Measurements from ENCODE around the gene FOSL1. TPM values are rescaled to one million over a fixed set of nuclear protein-coding genes. Genes with fewer than 3 reads are reported as not detected.

The FOSL1 gene
- total and polyA plus RNA-seq, 2 of the 13 experiments (the other 11 are each of a cell fraction or from before 2014, with no cell fraction given): 4.0 to 4.1 TPM

GRCh38 chr11:65864706-65865471 lies 35.3 kb downstream of the FOSL1 start:
- no peak overlapping the region for H3K27ac ChIP-seq (ENCODE audit: extremely low read length, insufficient read depth, low read length)
- ATAC-seq: no peak
- H3K9me3 ChIP-seq (ENCODE audit: low read length): no peaks in the 10 kb centered on the region
- WGBS (ENCODE audit: low lambda C conversion rate): 100% methylated on average over 8 of the region's 18 CpGs
- H3K9ac ChIP-seq (ENCODE audit: insufficient read depth, low read depth, low read length): no peak overlapping the region
- peaks cover 14 to 51% of the 10 kb centered on the region in 2 experiments; a peak in 4 of 5 replicates for H3K36me3 ChIP-seq (replicated peaks in 1 of 2; ENCODE audit: control insufficient read depth in 1 of 2, insufficient read depth in 2 of 2, low read length in 2 of 2)
- in situ Hi-C loops (cut with HindIII; ENCODE audit: extremely low pct_ligation_motif_present, low pct_unique_long_range_greater_than_20kb): no loop called here
- ChIA-PET POLR2A (no interaction called here), CTCF (ENCODE audit: low intra/inter-chr PET ratio, low total read pairs) (no interaction called here)
- H3K4me1 ChIP-seq (ENCODE audit: insufficient read depth, low read length): peaks cover 16% of the 10 kb centered on the region
- no peaks in the 10 kb centered on the region for H3K27me3 ChIP-seq (ENCODE audit: control insufficient read depth in 1 of 2, insufficient read depth in 2 of 2, low read length in 2 of 2)
- intact Hi-C loops (cut with micrococcal nuclease; ENCODE audit: unreplicated experiment): no loop called here
- no peak overlapping the region for H2AFZ ChIP-seq (ENCODE audit: low read length)
- no peak for FAIRE-seq
- H4K20me1 ChIP-seq (ENCODE audit: insufficient read depth, low read length): no peaks in the 10 kb centered on the region
- no peak overlapping the region for H3K4me2 ChIP-seq (ENCODE audit: low read depth, low read length)
- TF ChIP-seq HDAC1 (CRISPR knock-in tag; IDR thresholded peaks at IDR 0.05) (no peak), ZNF747 (CRISPR knock-in tag; IDR thresholded peaks at IDR 0.05; ENCODE audit: borderline replicate concordance) (no peak), ZBTB7B (CRISPR knock-in tag; IDR thresholded peaks at IDR 0.05) (no peak), ZNF296 (CRISPR knock-in tag; conservative IDR thresholded peaks at IDR 0.05) (no peak), XRCC5 (optimal IDR thresholded peaks at IDR 0.05; ENCODE audit: low read length) (no peak)
- peaks cover 10% of the 10 kb centered on the region for H3K79me2 ChIP-seq (ENCODE audit: insufficient read depth, low read length)
- no TSS peak for BruUV-seq (replicated peaks)
- DNase-seq (ENCODE audit: low spot score): no peak
- no peak overlapping the region for H3K4me3 ChIP-seq (replicated peaks in 1 of 3; ENCODE audit: insufficient read depth in 1 of 3, low read depth in 2 of 3, low read length in 3 of 3)

DNA sequence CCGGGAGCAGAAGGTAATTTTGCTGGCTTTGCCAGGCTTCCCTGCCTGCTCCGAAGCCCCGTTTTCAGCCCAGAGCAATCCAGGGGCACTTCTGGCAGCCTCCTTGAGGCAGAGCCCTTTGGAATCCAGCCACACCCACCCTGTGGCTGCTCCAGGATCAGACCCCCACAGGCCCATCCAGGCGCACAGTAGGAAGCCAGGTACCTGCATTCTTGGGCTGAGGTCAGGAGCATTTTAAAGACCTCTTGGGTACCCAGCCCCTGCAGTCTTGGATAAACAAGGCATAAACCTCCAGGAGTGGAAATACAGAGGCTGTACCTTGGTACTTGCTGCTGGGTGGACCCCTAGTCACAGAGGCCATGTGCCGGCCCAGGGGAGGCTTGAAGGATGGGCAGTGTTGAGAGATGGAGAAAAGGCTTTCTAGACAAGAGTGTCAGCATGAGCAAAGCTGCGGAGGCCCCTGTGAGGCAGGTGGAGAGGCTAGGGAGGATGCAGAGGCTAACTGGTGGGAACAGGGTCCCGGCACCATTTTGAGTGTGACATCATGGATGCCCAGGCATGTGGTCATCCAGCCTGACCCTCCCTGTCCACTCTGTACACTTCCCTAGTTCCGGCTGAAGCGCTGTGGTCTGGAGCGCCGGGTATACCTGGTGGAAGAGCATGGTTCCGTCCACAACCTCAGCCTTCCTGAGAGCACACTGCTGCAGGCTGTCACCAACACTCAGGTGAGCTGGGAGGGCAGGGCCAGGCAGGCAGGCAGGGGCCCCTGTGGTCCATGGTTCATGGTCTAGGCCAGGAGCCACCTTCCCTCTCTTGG lies 36.1 kb downstream of the FOSL1 start:
- no TSS peak for BruUV-seq (replicated peaks)
- in situ Hi-C loops (cut with HindIII; ENCODE audit: extremely low pct_ligation_motif_present, low pct_unique_long_range_greater_than_20kb): no loop called here
- ATAC-seq: no peak
- TF ChIP-seq ZNF883 (CRISPR knock-in tag; IDR thresholded peaks at IDR 0.05; ENCODE audit: not compliant biosample characterization) (no peak), HDAC1 (CRISPR knock-in tag; IDR thresholded peaks at IDR 0.05) (no peak), ZNF333 (CRISPR knock-in tag; IDR thresholded peaks at IDR 0.05; ENCODE audit: borderline replicate concordance) (no peak), ZNF616 (CRISPR knock-in tag; IDR thresholded peaks at IDR 0.05; ENCODE audit: low read depth) (no peak), ZNF512B (CRISPR knock-in tag; IDR thresholded peaks at IDR 0.05; ENCODE audit: borderline replicate concordance) (no peak), PHF5A (CRISPR knock-in tag; IDR thresholded peaks at IDR 0.05; ENCODE audit: low read depth, unreplicated experiment) (no peak), SYNCRIP (IDR thresholded peaks at IDR 0.05; ENCODE audit: insufficient read depth, low read depth, low read length) (no peak), RARA (CRISPR knock-in tag; IDR thresholded peaks at IDR 0.05) (no peak)

More for the DNA sequence above, 36.1 kb downstream of the FOSL1 start:
- Histone ChIP-seq H3K27ac (ENCODE audit: extremely low read length, insufficient read depth, low read length) (no peak overlapping the region), H3K27me3 (ENCODE audit: control insufficient read depth in 1 of 2, insufficient read depth in 2 of 2, low read length in 2 of 2) (no peaks in the 10 kb centered on the region), H3K36me3 (replicated peaks in 1 of 2; ENCODE audit: control insufficient read depth in 1 of 2, insufficient read depth in 2 of 2, low read length in 2 of 2) (peaks cover 14 to 51% of the 10 kb centered on the region in 2 experiments; a peak in 4 of 5 replicates), H2AFZ (ENCODE audit: low read length) (no peak overlapping the region), H3K4me1 (ENCODE audit: insufficient read depth, low read length) (peaks cover 21% of the 10 kb centered on the region), H3K79me2 (ENCODE audit: insufficient read depth, low read length) (peaks cover 10% of the 10 kb centered on the region), H3K4me3 (replicated peaks in 1 of 3; ENCODE audit: insufficient read depth in 1 of 3, low read depth in 2 of 3, low read length in 3 of 3) (no peak overlapping the region), H3K4me2 (ENCODE audit: low read depth, low read length) (no peak overlapping the region), H4K20me1 (ENCODE audit: insufficient read depth, low read length) (no peaks in the 10 kb centered on the region), H3K9me3 (ENCODE audit: low read length) (no peaks in the 10 kb centered on the region), H3K9ac (ENCODE audit: insufficient read depth, low read depth, low read length) (no peak overlapping the region)
- ChIA-PET CTCF (ENCODE audit: low intra/inter-chr PET ratio, low total read pairs) (no interaction called here), POLR2A (interaction anchor here (0.6 kb wide), 1 partner anchor 24 kb away, joined by 5 read pairs; the partner anchor contains the start of gene FIBP)
- FAIRE-seq (no peak), DNase-seq (ENCODE audit: low spot score) (no peak)
- intact Hi-C loops (cut with micrococcal nuclease; ENCODE audit: unreplicated experiment): no loop called here
- WGBS (ENCODE audit: low lambda C conversion rate): 86% methylated on average over 11 of the region's 12 CpGs
